DOHH2 (cell line): ENCODE measurements around the gene SULT2A1.

Experiments
- H3F3A ChIP-seq: fragments of 200-600 bp; sonication (generic), shearing (Covaris generic); 2 replicates; pipeline ENCODE4 v1.6.0; 2016; ENCODE audit warnings: antibody characterized with exemption, mild to moderate bottlenecking; ENCODE audit not compliant: control insufficient read depth, insufficient read depth
- H3K27ac ChIP-seq: fragments of 200-600 bp; sonication (generic); 2 replicates; pipeline ENCODE4 v1.5.1; 2014; ENCODE audit warnings: low read depth, mild to moderate bottlenecking, low read length, moderate library complexity
- H3K27me3 ChIP-seq: fragments of 200-600 bp; sonication (generic); 2 replicates; pipeline ENCODE4 v1.6.1; 2014; ENCODE audit warnings: mild to moderate bottlenecking, low read length, mixed read lengths; ENCODE audit not compliant: control insufficient read depth
- H3K36me3 ChIP-seq: fragments of 200-600 bp; sonication (generic); 2 replicates; pipeline ENCODE4 v1.6.1; 2014; ENCODE audit warnings: mild to moderate bottlenecking, low read length, moderate library complexity, mixed read lengths; ENCODE audit not compliant: control insufficient read depth
- H3K4me1 ChIP-seq: fragments of 200-600 bp; sonication (generic); 2 replicates; pipeline ENCODE4 v1.6.1; 2014; ENCODE audit warnings: mild to moderate bottlenecking, low read length, mixed read lengths; ENCODE audit not compliant: control insufficient read depth
- H3K4me2 ChIP-seq: fragments of 200-600 bp; sonication (generic); 2 replicates; pipeline ENCODE4 v1.6.0; 2014; ENCODE audit warnings: mild to moderate bottlenecking, low read length, moderate library complexity
- H3K4me3 ChIP-seq: fragments of 200-600 bp; sonication (generic); 2 replicates; pipeline ENCODE4 v1.5.1; 2014; ENCODE audit warnings: mild to moderate bottlenecking, low read length, mixed read lengths
- H3K79me2 ChIP-seq: fragments of 200-600 bp; sonication (generic); 2 replicates; pipeline ENCODE4 v1.6.1; 2014; ENCODE audit warnings: mild to moderate bottlenecking, low read length, mixed read lengths; ENCODE audit not compliant: control insufficient read depth
- H3K9me2 ChIP-seq: fragments of 200-600 bp; sonication (generic); replicated peaks from 2 replicates; pipeline ENCODE4 v1.6.1; 2014; ENCODE audit warnings: mild to moderate bottlenecking, low read length, mixed read lengths; ENCODE audit not compliant: control insufficient read depth
- H3K9me3 ChIP-seq: fragments of 200-600 bp; sonication (generic); 2 replicates; pipeline ENCODE4 v1.6.1; 2014; ENCODE audit warnings: antibody characterized with exemption, low read length, mixed read lengths; ENCODE audit not compliant: control insufficient read depth, insufficient read depth
- H4K20me1 ChIP-seq: fragments of 200-600 bp; sonication (generic); 2 replicates; pipeline ENCODE4 v1.6.0; 2014; ENCODE audit warnings: low read depth, mild to moderate bottlenecking, antibody characterized with exemption, low read length, moderate library complexity; ENCODE audit not compliant: control insufficient read depth, insufficient read depth
- CTCF ChIP-seq: fragments of 200-600 bp; sonication (generic); IDR thresholded peaks from one replicate; pipeline ENCODE4 v1.5.1; 2014; ENCODE audit warnings: antibody characterized with exemption, mild to moderate bottlenecking, low read depth, low read length; ENCODE audit not compliant: poor library complexity, severe bottlenecking
- EZH2phosphoT487 ChIP-seq: fragments of 200-600 bp; sonication (generic); IDR thresholded peaks from 2 replicates; pipeline ENCODE4 v1.6.1; 2017; ENCODE audit warnings: borderline replicate concordance, mild to moderate bottlenecking, antibody characterized with exemption, low read length, moderate library complexity, mixed read lengths

SULT2A1 gene

GRCh38 chr19:47901370-47901769 is 15.3 kb upstream of the SULT2A1 start:
- Histone ChIP-seq H3K4me3 (no peak overlapping the region), H3K27ac (no peak overlapping the region), H3K4me2 (no peak overlapping the region), H3K9me2 (no peaks in the 10 kb centered on the region), H3K4me1 (no peaks in the 10 kb centered on the region), H3K36me3 (no peaks in the 10 kb centered on the region), H3K27me3 (no peaks in the 10 kb centered on the region), H3K79me2 (no peaks in the 10 kb centered on the region), H3K9me3 (no peaks in the 10 kb centered on the region), H3F3A (no peaks in the 10 kb centered on the region), H4K20me1 (no peaks in the 10 kb centered on the region)
- TF ChIP-seq EZH2phosphoT487 (no peak), CTCF (no peak)

GRCh38 chr19:47899335-47899734 is 13.2 kb upstream of the SULT2A1 start:
- Histone ChIP-seq H3F3A (no peaks in the 10 kb centered on the region), H3K36me3 (no peaks in the 10 kb centered on the region), H3K27ac (no peak overlapping the region), H3K4me3 (no peak overlapping the region), H3K9me3 (no peaks in the 10 kb centered on the region), H3K4me1 (no peaks in the 10 kb centered on the region), H3K9me2 (no peaks in the 10 kb centered on the region), H3K4me2 (no peak overlapping the region), H3K79me2 (no peaks in the 10 kb centered on the region), H3K27me3 (no peaks in the 10 kb centered on the region), H4K20me1 (no peaks in the 10 kb centered on the region)
- TF ChIP-seq CTCF = no peak
- TF ChIP-seq EZH2phosphoT487 = no peak

GRCh38 chr19:47897861-47898260 is 11.7 kb upstream of the SULT2A1 start:
- H4K20me1 ChIP-seq = no peaks in the 10 kb centered on the region
- TF ChIP-seq CTCF (no peak), EZH2phosphoT487 (no peak)
- H3F3A ChIP-seq = no peaks in the 10 kb centered on the region
- no peaks in the 10 kb centered on the region for H3K9me2 ChIP-seq
- no peaks in the 10 kb centered on the region for H3K9me3 ChIP-seq
- H3K36me3 ChIP-seq = no peaks in the 10 kb centered on the region
- H3K27ac ChIP-seq = no peak overlapping the region
- H3K4me3 ChIP-seq = no peak overlapping the region
- H3K4me2 ChIP-seq = no peak overlapping the region
- no peaks in the 10 kb centered on the region for H3K27me3 ChIP-seq
- no peaks in the 10 kb centered on the region for H3K79me2 ChIP-seq
- no peaks in the 10 kb centered on the region for H3K4me1 ChIP-seq

GRCh38 chr19:47896773-47897172 is 10.7 kb upstream of the SULT2A1 start:
- no peaks in the 10 kb centered on the region for H3K27me3 ChIP-seq
- H3K9me2 ChIP-seq = no peaks in the 10 kb centered on the region
- no peak overlapping the region for H3K4me3 ChIP-seq
- no peaks in the 10 kb centered on the region for H3K9me3 ChIP-seq
- no peak overlapping the region for H3K27ac ChIP-seq
- H3K36me3 ChIP-seq = no peaks in the 10 kb centered on the region
- H3K4me2 ChIP-seq = no peak overlapping the region
- TF ChIP-seq CTCF (no peak), EZH2phosphoT487 (no peak)
- no peaks in the 10 kb centered on the region for H3K4me1 ChIP-seq
- H3F3A ChIP-seq = no peaks in the 10 kb centered on the region
- H4K20me1 ChIP-seq = no peaks in the 10 kb centered on the region
- H3K79me2 ChIP-seq = no peaks in the 10 kb centered on the region
